GM18511 (cell line): ENCODE measurements around the gene RHOBTB3.
A peak's percentile ranks its signal among the peaks of the same experiment; 100 is the strongest.
"Not testable (repeated sequence)": the region's sequence is repeated elsewhere in the genome, so short reads cannot be mapped to it uniquely, and the experiment has no call there.

Source experiments
- ATAC-seq: cut with Tn5 transposase; IDR thresholded peaks from one replicate; pipeline ENCODE4 v1.9.1; 2021; ENCODE audit warnings: mild to moderate bottlenecking, moderate library complexity; ENCODE audit not compliant: unreplicated experiment

Gene RHOBTB3, protein sequence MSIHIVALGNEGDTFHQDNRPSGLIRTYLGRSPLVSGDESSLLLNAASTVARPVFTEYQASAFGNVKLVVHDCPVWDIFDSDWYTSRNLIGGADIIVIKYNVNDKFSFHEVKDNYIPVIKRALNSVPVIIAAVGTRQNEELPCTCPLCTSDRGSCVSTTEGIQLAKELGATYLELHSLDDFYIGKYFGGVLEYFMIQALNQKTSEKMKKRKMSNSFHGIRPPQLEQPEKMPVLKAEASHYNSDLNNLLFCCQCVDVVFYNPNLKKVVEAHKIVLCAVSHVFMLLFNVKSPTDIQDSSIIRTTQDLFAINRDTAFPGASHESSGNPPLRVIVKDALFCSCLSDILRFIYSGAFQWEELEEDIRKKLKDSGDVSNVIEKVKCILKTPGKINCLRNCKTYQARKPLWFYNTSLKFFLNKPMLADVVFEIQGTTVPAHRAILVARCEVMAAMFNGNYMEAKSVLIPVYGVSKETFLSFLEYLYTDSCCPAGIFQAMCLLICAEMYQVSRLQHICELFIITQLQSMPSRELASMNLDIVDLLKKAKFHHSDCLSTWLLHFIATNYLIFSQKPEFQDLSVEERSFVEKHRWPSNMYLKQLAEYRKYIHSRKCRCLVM

GRCh38 chr5:95730730-95731570 is at the start of gene RHOBTB3:
RHOBTB3 (plus strand) TSS chr5:95731336; CDS start chr5:95731683, 347 bp downstream.
- ATAC-seq, result peak; percentile 54

DNA sequence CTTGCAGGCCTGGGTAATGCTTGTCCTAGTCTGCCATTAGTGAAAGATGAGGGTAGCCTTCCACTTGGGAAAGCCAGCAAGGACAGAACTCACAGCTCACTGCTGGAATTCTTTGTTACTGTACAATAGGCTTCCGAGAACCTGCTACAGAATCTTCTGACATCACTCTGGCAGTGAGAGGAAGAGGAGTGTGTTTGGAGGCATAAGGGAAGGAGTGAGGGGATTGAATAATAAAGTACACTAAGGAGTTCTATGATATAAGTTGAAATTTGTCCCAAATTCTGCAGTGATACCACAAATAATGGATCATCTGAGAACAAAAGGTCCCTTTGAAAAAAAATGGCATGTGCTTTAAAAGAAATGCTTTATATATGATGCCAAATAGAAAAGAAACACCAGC is 48.2 kb upstream of the RHOBTB3 start, which contains the start of gene SPATA9:
Gene SPATA9 (minus strand): TSS at position 101 of the 400 bp plus-strand sequence. CDS start 137 bp downstream, outside the sequence.
- ATAC-seq, result no peak

- no peak for ATAC-seq
These were observed 46.8 kb upstream of the RHOBTB3 start for GRCh38 chr5:95684361-95684760.

- no peak for ATAC-seq
These were observed 44.5 kb upstream of the RHOBTB3 start for GRCh38 chr5:95686651-95687050.

GRCh38 chr5:95689680-95690079 is 41.5 kb upstream of the RHOBTB3 start:
- no peak for ATAC-seq

GRCh38 chr5:95690333-95690732 is 40.8 kb upstream of the RHOBTB3 start:
- no peak for ATAC-seq

- no peak for ATAC-seq
These were observed 33.1 kb upstream of the RHOBTB3 start for GRCh38 chr5:95697781-95698681.

- ATAC-seq, result no peak
These were observed 31.8 kb upstream of the RHOBTB3 start for GRCh38 chr5:95699337-95699736.

- no peak for ATAC-seq
These were observed 30.1 kb upstream of the RHOBTB3 start for GRCh38 chr5:95701074-95701473.

GRCh38 chr5:95704150-95704549 is 27.0 kb upstream of the RHOBTB3 start:
- no peak for ATAC-seq

DNA sequence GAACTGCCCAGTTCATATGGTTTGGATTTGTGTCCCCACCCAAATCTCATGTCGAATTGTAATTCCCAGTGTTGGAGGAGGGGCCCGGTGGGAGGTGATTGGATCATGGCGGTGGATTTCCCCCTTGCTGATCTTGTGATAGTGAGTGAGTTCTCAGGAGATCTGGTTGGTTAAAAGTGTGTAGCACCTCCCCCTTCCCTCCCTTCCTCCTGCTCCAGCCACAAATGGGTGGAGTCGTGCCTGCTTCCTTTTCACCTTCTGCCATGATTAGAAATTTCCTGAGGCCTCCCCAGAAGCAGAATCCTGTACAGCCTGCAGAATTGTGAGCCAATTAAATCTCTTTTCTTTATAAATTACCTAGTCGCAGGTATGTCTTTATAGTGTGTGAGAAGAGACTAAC is 24.9 kb upstream of the RHOBTB3 start:
- ATAC-seq, result not testable (repeated sequence)

DNA sequence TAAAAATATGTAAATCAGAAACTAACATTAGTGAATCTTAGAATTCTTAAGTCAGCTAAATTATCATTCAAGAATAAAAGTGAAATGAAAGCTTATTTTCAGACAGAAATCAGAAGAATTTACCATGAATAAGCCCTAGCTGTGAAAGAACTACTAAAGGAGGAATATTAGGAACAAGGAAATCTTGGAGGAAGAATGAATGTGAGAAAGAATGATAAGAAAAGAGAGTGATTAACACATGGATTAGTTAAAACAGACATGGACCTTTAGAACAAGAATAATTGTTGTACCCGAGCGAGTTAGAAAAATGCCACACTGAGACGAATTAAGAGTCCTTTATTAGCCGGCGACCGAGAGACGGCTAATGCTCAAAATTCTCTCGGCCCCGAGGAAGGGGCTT is 24.1 kb upstream of the RHOBTB3 start:
- ATAC-seq, result no peak

GRCh38 chr5:95707534-95708188 is 23.5 kb upstream of the RHOBTB3 start:
- not testable (repeated sequence) for ATAC-seq

GRCh38 chr5:95708876-95709275 is 22.3 kb upstream of the RHOBTB3 start:
- ATAC-seq, result no peak

GRCh38 chr5:95709967-95710650 is 21.0 kb upstream of the RHOBTB3 start:
- ATAC-seq, result no peak

GRCh38 chr5:95710651-95711500 is 20.3 kb upstream of the RHOBTB3 start:
- not testable (repeated sequence) for ATAC-seq

DNA sequence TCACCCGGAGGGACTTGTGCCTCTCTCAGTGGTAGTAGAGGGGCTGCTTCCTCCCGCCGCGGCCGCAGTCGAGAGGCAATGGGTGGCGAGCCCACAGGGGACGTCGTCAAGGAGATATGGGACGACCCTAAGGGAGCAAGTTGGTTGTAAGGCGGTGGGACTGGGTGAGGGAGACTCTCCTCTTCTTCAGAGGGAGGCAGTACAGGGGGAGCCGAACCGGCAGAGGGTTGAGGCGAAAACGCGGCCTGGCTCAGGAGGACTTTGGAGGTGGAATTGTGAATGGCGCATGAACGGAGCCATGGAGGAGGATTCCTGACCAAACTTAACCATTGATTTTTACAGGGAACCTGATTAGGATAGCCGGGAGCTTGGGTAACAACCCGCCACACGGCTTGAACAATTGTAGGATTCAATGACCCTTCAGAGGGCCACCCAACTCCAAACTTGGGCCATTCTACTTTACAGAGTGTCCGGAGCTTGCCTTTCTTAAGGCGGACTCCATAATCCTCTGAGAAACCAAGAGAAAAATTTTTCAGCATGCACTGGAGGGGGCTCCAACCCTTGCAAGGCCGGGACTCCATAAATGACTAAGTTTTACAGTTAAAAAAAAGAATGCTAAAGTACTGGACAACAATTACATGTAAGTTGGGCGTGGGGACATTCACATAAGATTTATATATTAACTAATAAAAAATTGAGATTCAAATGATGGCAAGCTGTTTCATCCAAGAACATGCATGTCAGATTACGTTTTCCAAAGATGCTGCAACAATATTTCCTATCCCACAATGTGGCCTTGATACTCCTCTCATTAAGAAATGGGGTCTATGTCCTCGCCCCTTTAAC is 19.4 kb upstream of the RHOBTB3 start:
- no peak for ATAC-seq
